ENCODE measurements around the gene MRPS18C.
"Not testable (repeated sequence)": the region's sequence is repeated elsewhere in the genome, so short reads cannot be mapped to it uniquely, and the experiment has no call there.

Gene MRPS18C

DNA sequence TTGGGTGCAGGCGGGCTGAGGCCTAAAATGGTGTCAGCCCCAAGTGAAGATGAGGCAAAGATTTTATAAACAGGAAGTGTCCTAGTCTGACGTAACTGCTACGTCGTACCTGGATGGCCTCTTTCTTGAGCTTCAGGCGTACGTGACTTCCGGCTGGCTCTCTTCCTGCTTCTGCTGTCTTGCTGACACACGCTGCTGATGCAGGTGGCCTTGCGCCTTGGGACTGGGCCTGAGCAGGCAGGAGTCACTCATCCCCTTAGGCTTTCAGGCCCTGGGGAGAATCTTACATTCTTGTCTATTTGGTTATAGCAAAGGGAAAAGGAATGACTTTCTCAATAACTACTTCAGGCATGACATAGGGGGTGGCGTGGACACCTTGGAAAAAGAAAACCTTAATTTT is 49.1 kb downstream of the MRPS18C start:
- H3K4me3 ChIP-seq (ENCODE audit: low read length), result no peak overlapping the region
- H2AFZ ChIP-seq (ENCODE audit: low read length), result no peak overlapping the region; the same call in 1 of the 2 replicates
- TF ChIP-seq, protein P1, sequence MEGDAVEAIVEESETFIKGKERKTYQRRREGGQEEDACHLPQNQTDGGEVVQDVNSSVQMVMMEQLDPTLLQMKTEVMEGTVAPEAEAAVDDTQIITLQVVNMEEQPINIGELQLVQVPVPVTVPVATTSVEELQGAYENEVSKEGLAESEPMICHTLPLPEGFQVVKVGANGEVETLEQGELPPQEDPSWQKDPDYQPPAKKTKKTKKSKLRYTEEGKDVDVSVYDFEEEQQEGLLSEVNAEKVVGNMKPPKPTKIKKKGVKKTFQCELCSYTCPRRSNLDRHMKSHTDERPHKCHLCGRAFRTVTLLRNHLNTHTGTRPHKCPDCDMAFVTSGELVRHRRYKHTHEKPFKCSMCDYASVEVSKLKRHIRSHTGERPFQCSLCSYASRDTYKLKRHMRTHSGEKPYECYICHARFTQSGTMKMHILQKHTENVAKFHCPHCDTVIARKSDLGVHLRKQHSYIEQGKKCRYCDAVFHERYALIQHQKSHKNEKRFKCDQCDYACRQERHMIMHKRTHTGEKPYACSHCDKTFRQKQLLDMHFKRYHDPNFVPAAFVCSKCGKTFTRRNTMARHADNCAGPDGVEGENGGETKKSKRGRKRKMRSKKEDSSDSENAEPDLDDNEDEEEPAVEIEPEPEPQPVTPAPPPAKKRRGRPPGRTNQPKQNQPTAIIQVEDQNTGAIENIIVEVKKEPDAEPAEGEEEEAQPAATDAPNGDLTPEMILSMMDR (IDR thresholded peaks at IDR 0.05; ENCODE audit: low read length), result no peak
- no peak for TF ChIP-seq EZH2 (optimal IDR thresholded peaks at IDR 0.05; ENCODE audit: low read depth, low read length)
- TF ChIP-seq EZH2phosphoT487 (IDR thresholded peaks at IDR 0.05; ENCODE audit: low read length), result no peak
- no peak for DNase-seq
- H3K27ac ChIP-seq (ENCODE audit: low read length), result no peak overlapping the region
- no peaks in the 10 kb centered on the region for H3K27me3 ChIP-seq (replicated peaks; ENCODE audit: insufficient read depth, low read length)
- no peaks in the 10 kb centered on the region for H3K36me3 ChIP-seq (replicated peaks; ENCODE audit: insufficient read depth, low read length)
- H3K4me1 ChIP-seq (ENCODE audit: low read length), result no peaks in the 10 kb centered on the region
- no peak overlapping the region for H3K4me2 ChIP-seq (ENCODE audit: low read depth, low read length)
- H3K9me2 ChIP-seq (replicated peaks; ENCODE audit: insufficient read depth, low read length), result no peaks in the 10 kb centered on the region
- no peaks in the 10 kb centered on the region for H4K20me1 ChIP-seq (ENCODE audit: insufficient read depth, low read length)
- no peak overlapping the region for H3K9ac ChIP-seq (ENCODE audit: low read length)
- H3K79me2 ChIP-seq (ENCODE audit: low read length), result no peaks in the 10 kb centered on the region
- no peaks in the 10 kb centered on the region for H3K9me3 ChIP-seq (replicated peaks; ENCODE audit: insufficient read depth, low read length)
- no peaks in the 10 kb centered on the region for H3F3A ChIP-seq (ENCODE audit: insufficient read depth, low read length)

DNA sequence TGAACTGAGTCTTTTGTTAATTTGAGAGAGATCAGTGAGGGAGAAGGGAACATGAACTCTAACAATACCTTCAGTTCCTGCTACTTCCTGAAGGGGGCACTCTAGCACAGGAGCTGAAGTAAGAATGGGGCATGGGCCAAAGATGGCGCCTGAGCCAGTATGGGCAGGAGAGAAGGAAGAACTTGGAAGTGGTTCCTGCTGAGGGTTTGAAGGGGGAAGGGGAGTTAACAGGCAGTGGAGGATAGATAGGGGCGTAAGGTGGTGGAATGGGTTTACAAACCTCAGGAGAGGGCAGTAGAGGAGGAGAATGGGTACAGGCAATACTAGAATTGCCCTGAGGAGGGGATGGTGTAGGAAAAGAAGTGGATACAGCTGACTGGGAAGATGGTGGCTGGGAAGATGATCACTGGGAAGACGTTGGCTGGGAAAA is 53.3 kb downstream of the MRPS18C start:
- DNase-seq, result peak; percentile 36
- not testable (repeated sequence) for H3K9me3 ChIP-seq (replicated peaks; ENCODE audit: insufficient read depth, low read length); H3K36me3 ChIP-seq (replicated peaks; ENCODE audit: insufficient read depth, low read length); H4K20me1 ChIP-seq (ENCODE audit: insufficient read depth, low read length); H3F3A ChIP-seq (ENCODE audit: insufficient read depth, low read length); H3K4me2 ChIP-seq (ENCODE audit: low read depth, low read length); H3K4me1 ChIP-seq (ENCODE audit: low read length); H3K27ac ChIP-seq (ENCODE audit: low read length); H3K9ac ChIP-seq (ENCODE audit: low read length); H3K9me2 ChIP-seq (replicated peaks; ENCODE audit: insufficient read depth, low read length); H3K27me3 ChIP-seq (replicated peaks; ENCODE audit: insufficient read depth, low read length); H3K4me3 ChIP-seq (ENCODE audit: low read length); H3K79me2 ChIP-seq (ENCODE audit: low read length)
- peak overlapping the region; percentile 56; the same call in 1 of the 2 replicates for H2AFZ ChIP-seq (ENCODE audit: low read length)
- TF ChIP-seq, protein P1 (IDR thresholded peaks at IDR 0.05; ENCODE audit: low read length), result peak; percentile 64

GRCh38 chr4:83510442-83510841 is 54.6 kb downstream of the MRPS18C start:
- H4K20me1 ChIP-seq (ENCODE audit: insufficient read depth, low read length), result no peaks in the 10 kb centered on the region
- TF ChIP-seq EZH2phosphoT487 (IDR thresholded peaks at IDR 0.05; ENCODE audit: low read length), result no peak
- TF ChIP-seq, protein P1 (IDR thresholded peaks at IDR 0.05; ENCODE audit: low read length), result no peak
- TF ChIP-seq EZH2 (optimal IDR thresholded peaks at IDR 0.05; ENCODE audit: low read depth, low read length), result no peak
- H3K4me3 ChIP-seq (ENCODE audit: low read length), result no peak overlapping the region
- no peak overlapping the region for H3K9ac ChIP-seq (ENCODE audit: low read length)
- no peak overlapping the region for H2AFZ ChIP-seq (ENCODE audit: low read length)
- no peaks in the 10 kb centered on the region for H3F3A ChIP-seq (ENCODE audit: insufficient read depth, low read length)
- H3K4me1 ChIP-seq (ENCODE audit: low read length), result no peaks in the 10 kb centered on the region
- H3K79me2 ChIP-seq (ENCODE audit: low read length), result no peaks in the 10 kb centered on the region
- H3K4me2 ChIP-seq (ENCODE audit: low read depth, low read length), result no peak overlapping the region
- no peaks in the 10 kb centered on the region for H3K36me3 ChIP-seq (replicated peaks; ENCODE audit: insufficient read depth, low read length)
- no peaks in the 10 kb centered on the region for H3K27me3 ChIP-seq (replicated peaks; ENCODE audit: insufficient read depth, low read length)
- H3K27ac ChIP-seq (ENCODE audit: low read length), result no peak overlapping the region
- H3K9me2 ChIP-seq (replicated peaks; ENCODE audit: insufficient read depth, low read length), result no peaks in the 10 kb centered on the region
- H3K9me3 ChIP-seq (replicated peaks; ENCODE audit: insufficient read depth, low read length), result no peaks in the 10 kb centered on the region
- DNase-seq, result no peak

Measured in MM.1S (cell line).